Urinary bladder (tissue), 4 donors: ENCODE measurements around the gene CLIC5. TPM values are rescaled to one million over a fixed set of nuclear protein-coding genes. Genes with fewer than 3 reads are reported as not detected.

Source experiments
- DNase-seq: peaks from one replicate; pipeline ENCODE4 v3.0.0-alpha.2; 2015; ENCODE audit errors: extremely low spot score
- H3K27ac ChIP-seq: one replicate; pipeline ENCODE4 v1.5.1; 2013; ENCODE audit warnings: low read depth, mild to moderate bottlenecking, moderate library complexity
- H3K36me3 ChIP-seq: one replicate; pipeline ENCODE4 v1.6.1; 2013; ENCODE audit warnings: mild to moderate bottlenecking, moderate library complexity; ENCODE audit not compliant: insufficient read depth
- H3K4me1 ChIP-seq: one replicate; pipeline ENCODE4 v1.6.1; 2013; ENCODE audit warnings: mild to moderate bottlenecking, moderate library complexity; ENCODE audit not compliant: insufficient read depth
- H3K4me3 ChIP-seq: one replicate; pipeline ENCODE4 v1.5.1; 2013; ENCODE audit warnings: low read depth, low read length
- WGBS: extraction: QIAGEN DNeasy Blood & Tissue Kit; methylation state at CpG from one replicate; pipeline ENCODE4 v1.1.7; 2013; 5-methylcytosine and 5-hydroxymethylcytosine counted together
- polyA plus RNA-seq: library from polyadenylated mRNA; stranded (reverse); fragments of 200-250 nt; gene quantifications from one replicate; pipeline ENCODE4 v1.2.3, GENCODE V29; 2013
- small RNA-seq: library from RNA; depleted of rRNA; stranded (forward); fragments of <200 nt; gene quantifications from one replicate; pipeline ENCODE3, GENCODE V24; 2014
- total RNA-seq: library from RNA; depleted of rRNA; stranded (reverse); fragments of >200 nt; gene quantifications from one replicate; pipeline ENCODE4 v1.2.3, GENCODE V29; 2014
- donor health status: healthy with polysubstance abuse.
- donor health status: healthy.

The CLIC5 gene
- total and polyA plus RNA-seq, 2 donors: 2.4 to 4.3 TPM

- Histone ChIP-seq H3K27ac (no peak overlapping the region), H3K4me1 (peaks cover 2% of the 10 kb centered on the region), H3K4me3 (no peak overlapping the region), H3K36me3 (no peaks in the 10 kb centered on the region)
- WGBS: 92% methylated on average over 5 of the region's 5 CpGs
- no peak for DNase-seq
These were observed 183.6 kb downstream of the CLIC5 start for GRCh38 chr6:45832063-45832462.

Small RNA genes within 50 kb of the gene (small RNA-seq; reads per million reads assigned to genes)
- not detected for gene RNU6-754P

Other genes with a start within 250 kb of the CLIC5 start
- gene ENPP4, start 114.1 kb upstream of the CLIC5 start, total RNA-seq: 13.6 TPM
- 11.6 TPM for gene ENPP4, start 114.1 kb upstream of the CLIC5 start, polyA plus RNA-seq
- gene ENPP5, start 155.1 kb upstream of the CLIC5 start, total RNA-seq: 5.2 TPM
- gene ENPP5, start 155.1 kb upstream of the CLIC5 start, polyA plus RNA-seq: 5.0 TPM